H1 (cell line): ENCODE data around the gene DCAF6. TPM values are rescaled to one million over a fixed set of nuclear protein-coding genes. Genes with fewer than 3 reads are reported as not detected.

Experiments
- CTCF ChIA-PET: fragments of 300-600 bp; sonication (Branson Sonifier 250); formaldehyde crosslinking; loops from one replicate; lab custom pipeline; 2021; ENCODE audit not compliant: partially characterized antibody; lab: Charles Lee
- POLR2A ChIA-PET: fragments of 300-600 bp; sonication (Branson Sonifier 250); formaldehyde crosslinking; loops from one replicate; lab custom pipeline; 2021; ENCODE audit warnings: inconsistent platforms; ENCODE audit not compliant: partially characterized antibody; lab: Charles Lee
- DNase-seq, 2 experiments: peaks; one replicate each; pipeline versions ENCODE4 v3.0.0 to v3.0.0-alpha.2; 2010 to 2022; ENCODE audit warnings: low spot score in 2 of 2, low read depth in 1 of 2, mixed read lengths in 1 of 2
- FAIRE-seq: peaks from 2 replicates; lab custom pipeline; 2011; peaks lifted over from hg19 to GRCh38; lab: Jason Lieb, UNC
- H2AFZ ChIP-seq: 2 replicates; pipeline ENCODE4 v1.8.1; 2012; ENCODE audit warnings: low read length, inconsistent platforms
- H2AK5ac ChIP-seq: 2 replicates; pipeline ENCODE4 v1.6.1; 2013; ENCODE audit warnings: low read depth, low read length
- H2BK120ac ChIP-seq: replicated peaks from 2 replicates; pipeline ENCODE3; 2013; ENCODE audit warnings: low read depth, low read length, inconsistent platforms
- H2BK12ac ChIP-seq: 2 replicates; pipeline ENCODE4 v1.6.1; 2013; ENCODE audit warnings: low read depth, low read length
- H2BK15ac ChIP-seq: 2 replicates; pipeline ENCODE4 v1.6.1; 2013; ENCODE audit warnings: low read length
- H2BK20ac ChIP-seq: 2 replicates; pipeline ENCODE4 v1.6.1; 2013; ENCODE audit warnings: low read length
- H2BK5ac ChIP-seq: 2 replicates; pipeline ENCODE4 v1.6.1; 2013; ENCODE audit warnings: low read depth, low read length
- H3K14ac ChIP-seq: 2 replicates; pipeline ENCODE4 v1.6.1; 2013; ENCODE audit warnings: inconsistent platforms; ENCODE audit not compliant: insufficient read length
- H3K18ac ChIP-seq: 2 replicates; pipeline ENCODE4 v1.6.1; 2013; ENCODE audit warnings: low read length; ENCODE audit errors: extremely low read depth
- H3K23ac ChIP-seq: 2 replicates; pipeline ENCODE4 v1.6.1; 2013; ENCODE audit warnings: inconsistent platforms; ENCODE audit not compliant: insufficient read length
- H3K23me2 ChIP-seq: 2 replicates; pipeline ENCODE4 v1.6.1; 2013; ENCODE audit warnings: low read depth, low read length
- H3K27ac ChIP-seq: 2 replicates; pipeline ENCODE4 v1.6.1; 2011; ENCODE audit warnings: low read depth, low read length, inconsistent platforms
- H3K27me3 ChIP-seq, 4 experiments: replicated peaks in 1 of 4; 1 replicate in 1 of 4; 2 replicates in 3 of 4; pipeline versions ENCODE4 v1.6.1 to v1.8.1; 2011 to 2013; ENCODE audit warnings: low read length in 3 of 4, mild to moderate bottlenecking in 3 of 4, inconsistent platforms in 2 of 4, mixed read lengths in 2 of 4, moderate library complexity in 1 of 4; ENCODE audit not compliant: control insufficient read depth in 3 of 4, insufficient read depth in 3 of 4; ENCODE audit errors: extremely low read depth in 1 of 4
- H3K36me3 ChIP-seq, 4 experiments: 2 replicates each; pipeline versions ENCODE4 v1.6.1 to v1.8.1; 2011 to 2013; ENCODE audit warnings: mild to moderate bottlenecking in 4 of 4, low read length in 3 of 4, moderate library complexity in 2 of 4, control low read depth in 1 of 4, inconsistent platforms in 1 of 4; ENCODE audit not compliant: insufficient read depth in 4 of 4, control insufficient read depth in 2 of 4
- H3K4ac ChIP-seq: replicated peaks from 2 replicates; pipeline ENCODE3; 2013; ENCODE audit warnings: low read length, low read depth, mixed read lengths, inconsistent platforms; ENCODE audit not compliant: insufficient read length
- H3K4me1 ChIP-seq, 4 experiments: replicated peaks in 1 of 4; 1 replicate in 1 of 4; 2 replicates in 3 of 4; pipeline versions ENCODE4 v1.6.1 to v1.8.1; 2011 to 2013; ENCODE audit warnings: low read length in 3 of 4, inconsistent platforms in 2 of 4, mixed read lengths in 1 of 4; ENCODE audit not compliant: insufficient read depth in 4 of 4, control insufficient read depth in 3 of 4
- H3K4me2 ChIP-seq, 2 experiments: 2 replicates each; pipeline versions ENCODE4 v1.6.1 to v1.8.1; 2011 to 2013; ENCODE audit warnings: low read depth in 2 of 2, low read length in 2 of 2, control low read depth in 1 of 2, inconsistent platforms in 1 of 2, mild to moderate bottlenecking in 1 of 2; ENCODE audit not compliant: insufficient read depth in 1 of 2
- H3K4me3 ChIP-seq, 4 experiments: fragments of 200-600, 300-600 bp in 1 of 4; sonication (generic), shearing (Covaris generic), sonication (Bioruptor Twin) in 1 of 4; 2 replicates each; pipeline versions ENCODE4 v1.5.1 to v1.8.1; 2011 to 2016; ENCODE audit warnings: low read length in 4 of 4, low read depth in 3 of 4, control low read depth in 2 of 4, inconsistent platforms in 2 of 4, mild to moderate bottlenecking in 2 of 4, mixed read lengths in 1 of 4, moderate library complexity in 1 of 4; ENCODE audit not compliant: insufficient read depth in 2 of 4; ENCODE audit errors: extremely low read depth in 1 of 4
- H3K56ac ChIP-seq: replicated peaks from 2 replicates; pipeline ENCODE3; 2013; ENCODE audit warnings: low read depth, mild to moderate bottlenecking, mixed read lengths, low read length, inconsistent platforms; ENCODE audit not compliant: insufficient read length
- H3K79me1 ChIP-seq: 2 replicates; pipeline ENCODE4 v1.6.1; 2013; ENCODE audit warnings: low read depth, low read length, control low read depth
- H3K79me2 ChIP-seq, 2 experiments: 2 replicates each; pipeline versions ENCODE4 v1.6.1 to v1.8.1; 2012 to 2013; ENCODE audit warnings: low read length in 2 of 2, mild to moderate bottlenecking in 2 of 2, inconsistent platforms in 1 of 2; ENCODE audit not compliant: insufficient read depth in 2 of 2, control insufficient read depth in 1 of 2
- H3K9ac ChIP-seq, 4 experiments: replicated peaks in 1 of 4; 1 replicate in 1 of 4; 2 replicates in 3 of 4; pipeline versions ENCODE4 v1.6.1 to v1.8.1; 2011 to 2013; ENCODE audit warnings: low read depth in 3 of 4, low read length in 3 of 4, control low read depth in 2 of 4, mild to moderate bottlenecking in 2 of 4, moderate library complexity in 2 of 4, inconsistent platforms in 1 of 4; ENCODE audit errors: extremely low read depth in 1 of 4
- H3K9me3 ChIP-seq, 2 experiments: 2 replicates each; pipeline versions ENCODE4 v1.6.1 to v1.8.1; 2012 to 2013; ENCODE audit warnings: mild to moderate bottlenecking in 2 of 2, moderate library complexity in 2 of 2, control low read depth in 1 of 2, inconsistent platforms in 1 of 2, low read depth in 1 of 2, low read length in 1 of 2, mixed read lengths in 1 of 2; ENCODE audit not compliant: insufficient read depth in 2 of 2
- H4K20me1 ChIP-seq, 2 experiments: replicated peaks in 1 of 2; 2 replicates each; pipeline versions ENCODE3 to v1.8.1; 2011 to 2013; ENCODE audit warnings: inconsistent platforms in 2 of 2, low read length in 2 of 2, mild to moderate bottlenecking in 1 of 2; ENCODE audit not compliant: insufficient read depth in 2 of 2, control insufficient read depth in 1 of 2
- H4K5ac ChIP-seq: 2 replicates; pipeline ENCODE4 v1.6.1; 2013; ENCODE audit warnings: low read length, low read depth, mixed read lengths, inconsistent platforms; ENCODE audit not compliant: insufficient read length
- H4K8ac ChIP-seq: 2 replicates; pipeline ENCODE4 v1.8.0; 2013; ENCODE audit warnings: mild to moderate bottlenecking, moderate library complexity, low read length, inconsistent platforms; ENCODE audit not compliant: insufficient read depth; ENCODE audit errors: extremely low read depth
- H4K91ac ChIP-seq: replicated peaks from 2 replicates; pipeline ENCODE3; 2013; ENCODE audit warnings: low read length, mixed read lengths, inconsistent platforms; ENCODE audit not compliant: insufficient read length
- CHD2 ChIP-seq: IDR thresholded peaks from 2 replicates; pipeline ENCODE4 v1.6.1; 2012; ENCODE audit warnings: low read length, improper control_type of control experiment
- EP300 ChIP-seq, 2 experiments: IDR thresholded peaks; 1 replicate in 1 of 2; 2 replicates in 1 of 2; pipeline ENCODE4 v1.6.1; 2011 to 2012; ENCODE audit warnings: low read depth in 2 of 2, low read length in 2 of 2, mild to moderate bottlenecking in 2 of 2, borderline replicate concordance in 1 of 2, inconsistent platforms in 1 of 2, moderate library complexity in 1 of 2
- PHF8 ChIP-seq: fragments of 200-600 bp; sonication (generic); conservative IDR thresholded peaks from 2 replicates; pipeline ENCODE4 v1.7.1; 2012; ENCODE audit warnings: low read depth, mild to moderate bottlenecking, inconsistent platforms, low read length, moderate library complexity
- RNF2 ChIP-seq: fragments of 200-900, 300-1000 bp; sonication (generic); IDR thresholded peaks from 2 replicates; pipeline ENCODE4 v1.7.1; 2016; ENCODE audit warnings: borderline replicate concordance, low read depth, mild to moderate bottlenecking, antibody characterized with exemption, low read length; ENCODE audit not compliant: poor library complexity, severe bottlenecking; ENCODE audit errors: missing control alignments
- SIN3A ChIP-seq, 2 experiments: IDR thresholded peaks in 1 of 2; conservative IDR thresholded peaks in 1 of 2; 2 replicates each; pipeline ENCODE4 v1.6.1; 2011 to 2012; ENCODE audit warnings: low read length in 2 of 2, improper control_type of control experiment in 1 of 2, low read depth in 1 of 2, mild to moderate bottlenecking in 1 of 2
- SIX5 ChIP-seq: IDR thresholded peaks from 2 replicates; pipeline ENCODE4 v1.6.1; 2011; ENCODE audit warnings: mild to moderate bottlenecking, low read depth, low read length
- TAF7 ChIP-seq: optimal IDR thresholded peaks from 2 replicates; pipeline ENCODE3; 2011; ENCODE audit warnings: low read depth, mild to moderate bottlenecking, inconsistent platforms, low read length, moderate library complexity, borderline replicate concordance
- YY1 ChIP-seq: IDR thresholded peaks from 2 replicates; pipeline ENCODE4 v1.6.1; 2011; ENCODE audit warnings: low read depth, mild to moderate bottlenecking, low read length
- WGBS, 2 experiments: shearing (Covaris generic) in 1 of 2; methylation state at CpG; one replicate each; pipeline versions ENCODE4 v1.1.6 to v1.1.7; 2013 to 2015; ENCODE audit warnings: low lambda C conversion rate in 2 of 2, mixed read lengths in 2 of 2, inconsistent platforms in 1 of 2, low coverage in 1 of 2, missing lambda C conversion rate in 1 of 2; ENCODE audit not compliant: insufficient replicate concordance in 2 of 2, insufficient coverage in 1 of 2, insufficient read length in 1 of 2; ENCODE audit errors: extremely low coverage in 1 of 2, missing lambda C conversion rate in 1 of 2; 5-methylcytosine and 5-hydroxymethylcytosine counted together
- polyA plus RNA-seq, 7 experiments: library from polyadenylated mRNA; depleted of rRNA in 3 of 7; stranded (reverse) in 5 of 7; unstranded in 2 of 7; fragments of >200 nt in 5 of 7; fragments of 200-250 nt in 2 of 7; gene quantifications; 1 replicate in 5 of 7; 2 replicates in 1 of 7; 4 replicates in 1 of 7; pipeline versions ENCODE4 v1.2.1 to v1.2.3, GENCODE V29; 2011 to 2013; ENCODE audit warnings: missing spikeins in 2 of 7, mixed read lengths in 2 of 7
- total RNA-seq: library from RNA; stranded (reverse); fragmentation: NEBNext Ultra II Directional; extraction: Animal tissue kit (Norgen Biotek cat#: 25700); gene quantifications from 2 replicates; pipeline ENCODE4 v1.2.1, GENCODE V29; 2021
- TF ChIP-seq, protein P1 (sequence below): IDR thresholded peaks from 2 replicates; pipeline ENCODE4 v1.6.1; 2011; ENCODE audit warnings: low read length, improper control_type of control experiment

The DCAF6 gene
- total and polyA plus RNA-seq, 2 of the 8 experiments (the other 6 are each of a cell fraction or from before 2014, with no cell fraction given) = 12.3 to 17.4 TPM

DNA sequence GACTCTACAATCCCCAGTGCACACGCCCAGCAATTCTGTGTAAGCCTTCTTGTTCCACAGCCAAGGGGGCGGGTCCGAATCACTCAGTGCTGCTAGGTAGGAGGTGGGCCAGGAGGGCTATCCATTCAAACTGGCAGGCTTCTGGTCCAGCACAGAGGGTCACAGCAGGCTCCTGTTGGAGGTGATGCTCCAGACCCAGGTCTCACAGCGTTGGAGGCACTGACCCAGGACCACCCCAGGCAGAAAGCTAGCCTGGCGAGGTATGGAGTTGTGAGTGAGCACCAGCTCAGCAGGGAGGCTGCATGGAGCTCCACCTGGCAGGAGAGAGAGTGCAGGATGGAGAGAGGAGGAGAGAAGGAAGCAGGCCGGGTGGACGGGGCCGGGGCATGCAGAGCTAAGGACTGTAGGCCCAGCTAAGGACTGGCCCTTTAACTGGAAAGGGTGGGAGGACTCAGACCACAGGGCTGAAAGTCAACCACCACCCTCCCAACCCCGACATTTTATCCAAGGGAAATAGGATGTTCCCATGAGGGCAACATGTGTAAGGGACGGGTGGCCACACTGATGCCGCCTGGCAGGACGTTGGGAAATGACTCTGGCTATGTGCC, 161.5 kb downstream of the DCAF6 start:
- 86% methylated on average over 10 of the region's 12 CpGs; no CpG with 5 or more reads in 1 of the 2 experiments for WGBS, 2 experiments
- ChIA-PET CTCF (interaction anchor here (0.6 to 2.0 kb wide), 3 partner anchors 12 to 81 kb away, joined by 3 to 10 read pairs (median 5); partner anchors contain the start of gene TIPRL), POLR2A (interaction anchor here (1.5 kb wide), 1 partner anchor 8 kb away, joined by 3 read pairs; no protein-coding TSS in a partner anchor)
- Histone ChIP-seq H3K23ac (no peak overlapping the region), H3K27me3 (no peaks in the 10 kb centered on the region), H3K79me2 (no peaks in the 10 kb centered on the region), H3K36me3 (no peaks in the 10 kb centered on the region; a peak in 3 of 8 replicates), H3K4me2 (no peak overlapping the region), H3K9me3 (no peaks in the 10 kb centered on the region), H4K8ac (no peak overlapping the region), H3K27ac (no peak overlapping the region), H2BK20ac (no peak overlapping the region), H2BK120ac (no peak overlapping the region), H3K56ac (no peak overlapping the region), H2AK5ac (no peak overlapping the region), H2BK12ac (no peak overlapping the region), H2BK15ac (no peak overlapping the region), H3K14ac (no peak overlapping the region), H3K23me2 (no peaks in the 10 kb centered on the region), H3K9ac (no peak overlapping the region), H3K4me1 (no peaks in the 10 kb centered on the region), H3K79me1 (no peaks in the 10 kb centered on the region; the same call in 1 of the 2 replicates), H4K91ac (no peak overlapping the region), H4K5ac (no peak overlapping the region), H2BK5ac (no peak overlapping the region), H4K20me1 (no peaks in the 10 kb centered on the region), H2AFZ (no peak overlapping the region), H3K18ac (no peak overlapping the region), H3K4me3 (no peak overlapping the region), H3K4ac (no peak overlapping the region)
- FAIRE-seq = no peak
- TF ChIP-seq CHD2 (no peak), TAF7 (no peak), EP300 (IDR thresholded peaks at IDR 0.05; ENCODE audit: borderline replicate concordance in 1 of 2, low read depth in 2 of 2, low read length in 2 of 2) (no peak), PHF8 (no peak), SIX5 (no peak), SIN3A (conservative IDR thresholded peaks at IDR 0.05 in 1 of 2, IDR thresholded peaks at IDR 0.05 in 1 of 2; ENCODE audit: low read depth in 1 of 2, low read length in 2 of 2) (no peak), YY1 (no peak), RNF2 (no peak)
- TF ChIP-seq, protein P1, sequence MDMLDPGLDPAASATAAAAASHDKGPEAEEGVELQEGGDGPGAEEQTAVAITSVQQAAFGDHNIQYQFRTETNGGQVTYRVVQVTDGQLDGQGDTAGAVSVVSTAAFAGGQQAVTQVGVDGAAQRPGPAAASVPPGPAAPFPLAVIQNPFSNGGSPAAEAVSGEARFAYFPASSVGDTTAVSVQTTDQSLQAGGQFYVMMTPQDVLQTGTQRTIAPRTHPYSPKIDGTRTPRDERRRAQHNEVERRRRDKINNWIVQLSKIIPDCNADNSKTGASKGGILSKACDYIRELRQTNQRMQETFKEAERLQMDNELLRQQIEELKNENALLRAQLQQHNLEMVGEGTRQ = no peak
- no peak for DNase-seq
